Endothelial cell of umbilical vein (primary cell): ENCODE measurements around the gene TSFM. TPM values are rescaled to one million over a fixed set of nuclear protein-coding genes. Genes with fewer than 3 reads are reported as not detected.

Source experiments
- BruUV-seq: library from RNA; stranded (reverse); fragments of 400-500 nt; replicated peaks from 2 replicates; lab custom pipeline; 2021; lab: Mats Ljungman, UMichigan
- CTCF ChIA-PET: fragments of 300-600, 350-600 bp; sonication (Branson Sonifier 250); formaldehyde crosslinking; loops from one replicate; lab custom pipeline; 2021; ENCODE audit warnings: antibody characterized with exemption, inconsistent platforms; lab: Charles Lee
- POLR2A ChIA-PET: fragments of 300-600, 350-600 bp; sonication (Branson Sonifier 250); formaldehyde crosslinking; loops from one replicate; lab custom pipeline; 2021; ENCODE audit warnings: antibody characterized with exemption, inconsistent platforms; lab: Charles Lee
- DNase-seq: peaks from one replicate; pipeline ENCODE4 v3.0.0-alpha.2; 2011; ENCODE audit warnings: low read depth, low spot score
- FAIRE-seq: peaks from 2 replicates; lab custom pipeline; 2011; peaks lifted over from hg19 to GRCh38; lab: Jason Lieb, UNC
- H2AFZ ChIP-seq: 2 replicates; pipeline ENCODE4 v1.6.0; 2012; ENCODE audit warnings: low read depth, low read length, control low read depth, inconsistent platforms
- H3K27ac ChIP-seq: 2 replicates; pipeline ENCODE4 v1.5.1; 2011; ENCODE audit warnings: low read depth, mild to moderate bottlenecking, control low read depth, low read length, moderate library complexity; ENCODE audit not compliant: insufficient read depth
- H3K27me3 ChIP-seq, 2 experiments: 2 replicates each; pipeline versions ENCODE4 v1.6.0 to v1.6.1; 2011; ENCODE audit warnings: low read length in 2 of 2, mixed read lengths in 1 of 2; ENCODE audit not compliant: control insufficient read depth in 2 of 2, insufficient read depth in 2 of 2
- H3K36me3 ChIP-seq, 2 experiments: 2 replicates in 1 of 2; 3 replicates in 1 of 2; pipeline ENCODE4 v1.5.1; 2011; ENCODE audit warnings: low read length in 2 of 2, mild to moderate bottlenecking in 1 of 2, moderate library complexity in 1 of 2; ENCODE audit not compliant: control insufficient read depth in 2 of 2, insufficient read depth in 2 of 2; ENCODE audit errors: extremely low read depth in 1 of 2
- H3K4me1 ChIP-seq: 3 replicates; pipeline ENCODE4 v1.5.1; 2011; ENCODE audit warnings: mild to moderate bottlenecking, low read length; ENCODE audit not compliant: control insufficient read depth, insufficient read depth; ENCODE audit errors: extremely low read depth
- H3K4me2 ChIP-seq: 2 replicates; pipeline ENCODE4 v1.6.1; 2011; ENCODE audit warnings: low read length, control low read depth, mixed read lengths; ENCODE audit not compliant: insufficient read depth
- H3K4me3 ChIP-seq, 3 experiments: fragments of 200-600 bp in 1 of 3; sonication (generic), shearing (Covaris generic) in 1 of 3; replicated peaks in 1 of 3; 2 replicates each; pipeline ENCODE4 v1.5.1; 2011 to 2016; ENCODE audit warnings: control low read depth in 3 of 3, low read length in 3 of 3, mild to moderate bottlenecking in 2 of 3, inconsistent platforms in 1 of 3, low read depth in 1 of 3, moderate library complexity in 1 of 3; ENCODE audit not compliant: insufficient read depth in 1 of 3
- H3K79me2 ChIP-seq: 2 replicates; pipeline ENCODE4 v1.6.0; 2012; ENCODE audit warnings: low read length, inconsistent platforms; ENCODE audit not compliant: control insufficient read depth, insufficient read depth
- H3K9ac ChIP-seq: replicated peaks from 2 replicates; pipeline ENCODE3; 2011; ENCODE audit warnings: low read length, control low read depth; ENCODE audit not compliant: insufficient read depth; ENCODE audit errors: extremely low read depth
- H3K9me1 ChIP-seq: replicated peaks from 3 replicates; pipeline ENCODE4 v1.6.0; 2011; ENCODE audit warnings: mild to moderate bottlenecking, low read length; ENCODE audit not compliant: control insufficient read depth, insufficient read depth; ENCODE audit errors: extremely low read depth
- H3K9me3 ChIP-seq: replicated peaks from 2 replicates; pipeline ENCODE4 v1.5.1; 2012; ENCODE audit warnings: low read length, inconsistent platforms; ENCODE audit not compliant: control insufficient read depth, insufficient read depth
- H4K20me1 ChIP-seq: replicated peaks from 2 replicates; pipeline ENCODE3; 2011; ENCODE audit warnings: mild to moderate bottlenecking, low read length; ENCODE audit not compliant: control insufficient read depth, insufficient read depth; ENCODE audit errors: extremely low read depth
- EZH2 ChIP-seq: IDR thresholded peaks from 2 replicates; pipeline ENCODE4 v1.6.1; 2012; ENCODE audit warnings: borderline replicate concordance, low read depth, mild to moderate bottlenecking, moderate library complexity, low read length, inconsistent platforms; ENCODE audit not compliant: severe bottlenecking
- FOS ChIP-seq: IDR thresholded peaks from 2 replicates; pipeline ENCODE4 v1.6.1; 2011; ENCODE audit warnings: mild to moderate bottlenecking, low read length, moderate library complexity, borderline replicate concordance; ENCODE audit not compliant: insufficient read depth
- GATA2 ChIP-seq: IDR thresholded peaks from 2 replicates; pipeline ENCODE4 v1.7.0; 2011; ENCODE audit warnings: low read depth, mild to moderate bottlenecking, moderate library complexity, mixed read lengths, low read length; ENCODE audit not compliant: insufficient read length, insufficient read depth
- JUN ChIP-seq: IDR thresholded peaks from 2 replicates; pipeline ENCODE4 v1.6.1; 2011; ENCODE audit warnings: borderline replicate concordance, low read depth; ENCODE audit not compliant: insufficient read length, insufficient read depth
- MYC ChIP-seq: IDR thresholded peaks from one replicate; pipeline ENCODE4 v1.6.1; 2011; ENCODE audit warnings: mild to moderate bottlenecking, low read depth, low read length
- POLR2A ChIP-seq: IDR thresholded peaks from 2 replicates; pipeline ENCODE4 v1.6.1; 2012; ENCODE audit warnings: low read depth, mild to moderate bottlenecking, control low read depth, low read length
- POLR2AphosphoS5 ChIP-seq: IDR thresholded peaks from 2 replicates; pipeline ENCODE4 v1.6.1; 2012; ENCODE audit warnings: low read depth, mild to moderate bottlenecking, control low read depth, low read length, moderate library complexity; ENCODE audit not compliant: insufficient read depth
- dilution Hi-C: fragments of 300-500 bp; cut with MboI; formaldehyde crosslinking; loops from one replicate; pipeline ENCODE4 v1.15.0; 2019; ENCODE audit warnings: low sequenced_read_pairs; ENCODE audit not compliant: extremely low pct_ligation_motif_present
- intact Hi-C: fragments of 100-400 bp; cut with micrococcal nuclease; formaldehyde crosslinking; loops from one replicate; pipeline ENCODE4 v1.10.0; 2022
- polyA plus RNA-seq, 4 experiments: library from polyadenylated mRNA; depleted of rRNA in 3 of 4; stranded (reverse) in 3 of 4; unstranded in 1 of 4; fragments of >200 nt; gene quantifications; 2 replicates each; pipeline versions ENCODE4 v1.2.1 to v1.2.3, GENCODE V29; 2011 to 2012; ENCODE audit warnings: missing spikeins in 1 of 4
- total RNA-seq: library from RNA; stranded (reverse); gene quantifications from 2 replicates; pipeline ENCODE4 v1.2.3, GENCODE V29; 2021
- TF ChIP-seq, protein P1 (sequence below): IDR thresholded peaks from 2 replicates; pipeline ENCODE4 v1.6.1; 2011; ENCODE audit not compliant: insufficient read depth, insufficient read length
- TF ChIP-seq, protein P2 (sequence below), 2 donors: IDR thresholded peaks; 1 replicate in 1 of 2; 2 replicates in 1 of 2; pipeline ENCODE4 v1.5.1; 2011; ENCODE audit warnings: low read length in 2 of 2, mild to moderate bottlenecking in 2 of 2, moderate library complexity in 2 of 2, control low read depth in 1 of 2, inconsistent platforms in 1 of 2, low read depth in 1 of 2; ENCODE audit not compliant: insufficient read depth in 1 of 2; ENCODE audit errors: extremely low read depth in 1 of 2

The TSFM gene
- total and polyA plus RNA-seq, 2 donors (not counting 3 experiments of a cell fraction or from before 2014, with no cell fraction given), result 16.5 to 41.8 TPM

DNA sequence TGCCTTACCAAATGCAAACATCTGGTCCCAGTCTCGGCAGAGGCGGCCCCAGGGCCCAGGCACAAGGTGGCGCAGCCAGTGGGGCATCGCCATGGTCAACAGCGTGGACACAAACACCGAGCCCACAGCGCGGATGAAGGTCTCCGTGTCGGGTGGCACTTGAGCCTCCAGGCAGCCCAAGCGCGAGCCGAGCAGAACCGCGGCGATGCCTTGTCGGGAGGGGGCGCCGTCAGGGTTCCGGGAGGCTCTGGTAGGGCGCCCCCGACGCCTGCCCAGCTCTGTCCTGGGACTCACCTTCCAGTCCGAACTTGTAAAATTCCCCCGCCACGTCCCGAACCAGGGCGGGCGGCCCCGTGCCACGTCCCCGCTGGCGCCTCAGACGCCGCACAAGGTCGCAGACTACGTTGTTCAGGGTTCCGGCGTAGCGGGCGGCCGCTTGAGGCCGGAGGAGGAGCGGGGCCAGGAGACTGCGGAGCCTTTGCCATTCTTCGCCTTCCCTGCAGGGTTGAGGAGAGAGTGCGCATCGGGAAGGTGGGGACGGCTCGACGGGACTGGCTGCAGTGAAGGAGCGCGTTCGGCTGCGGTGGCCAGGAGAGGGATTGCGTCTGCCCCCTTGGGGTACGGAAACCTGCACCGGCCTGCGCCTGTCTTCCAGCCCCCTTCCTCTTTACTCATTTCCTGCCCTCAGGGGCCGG, 17.4 kb upstream of the TSFM start:
- DNase-seq (peak; percentile 44), FAIRE-seq (peak; percentile 55)
- TF ChIP-seq, protein P1, sequence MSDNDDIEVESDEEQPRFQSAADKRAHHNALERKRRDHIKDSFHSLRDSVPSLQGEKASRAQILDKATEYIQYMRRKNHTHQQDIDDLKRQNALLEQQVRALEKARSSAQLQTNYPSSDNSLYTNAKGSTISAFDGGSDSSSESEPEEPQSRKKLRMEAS, result no peak
- TF ChIP-seq EZH2 (peak; percentile 90), MYC (no peak), FOS (no peak), POLR2AphosphoS5 (peak; percentile 19), POLR2A (no peak), JUN (no peak), GATA2 (no peak)
- TF ChIP-seq, protein P2, sequence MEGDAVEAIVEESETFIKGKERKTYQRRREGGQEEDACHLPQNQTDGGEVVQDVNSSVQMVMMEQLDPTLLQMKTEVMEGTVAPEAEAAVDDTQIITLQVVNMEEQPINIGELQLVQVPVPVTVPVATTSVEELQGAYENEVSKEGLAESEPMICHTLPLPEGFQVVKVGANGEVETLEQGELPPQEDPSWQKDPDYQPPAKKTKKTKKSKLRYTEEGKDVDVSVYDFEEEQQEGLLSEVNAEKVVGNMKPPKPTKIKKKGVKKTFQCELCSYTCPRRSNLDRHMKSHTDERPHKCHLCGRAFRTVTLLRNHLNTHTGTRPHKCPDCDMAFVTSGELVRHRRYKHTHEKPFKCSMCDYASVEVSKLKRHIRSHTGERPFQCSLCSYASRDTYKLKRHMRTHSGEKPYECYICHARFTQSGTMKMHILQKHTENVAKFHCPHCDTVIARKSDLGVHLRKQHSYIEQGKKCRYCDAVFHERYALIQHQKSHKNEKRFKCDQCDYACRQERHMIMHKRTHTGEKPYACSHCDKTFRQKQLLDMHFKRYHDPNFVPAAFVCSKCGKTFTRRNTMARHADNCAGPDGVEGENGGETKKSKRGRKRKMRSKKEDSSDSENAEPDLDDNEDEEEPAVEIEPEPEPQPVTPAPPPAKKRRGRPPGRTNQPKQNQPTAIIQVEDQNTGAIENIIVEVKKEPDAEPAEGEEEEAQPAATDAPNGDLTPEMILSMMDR (IDR thresholded peaks at IDR 0.05; ENCODE audit: extremely low read depth in 1 of 2, insufficient read depth in 1 of 2, low read depth in 1 of 2, low read length in 2 of 2), result peak; percentile 34 to 57
- no peak overlapping the region for H3K9ac ChIP-seq
- intact Hi-C loops (no loop called here), dilution Hi-C loops (no loop called here)
- CTCF ChIA-PET, result interaction anchor here (0.7 to 4.6 kb wide), 3 partner anchors 9 to 18 kb away, joined by 3 to 48 read pairs (median 3); partner anchors contain the start of genes CDK4, MARCHF9 and TSFM
- peak overlapping the region; percentile 30 for H2AFZ ChIP-seq
- H3K4me1 ChIP-seq, result peaks cover 17% of the 10 kb centered on the region
- BruUV-seq, result no TSS peak
- H3K36me3 ChIP-seq, result peaks cover 0 to 2% of the 10 kb centered on the region in 2 experiments
- POLR2A ChIA-PET, result no interaction called here
- no peak overlapping the region for H3K27ac ChIP-seq
- no peaks in the 10 kb centered on the region for H4K20me1 ChIP-seq
- peaks cover 35 to 38% of the 10 kb centered on the region in 2 experiments for H3K27me3 ChIP-seq
- H3K9me3 ChIP-seq, result no peaks in the 10 kb centered on the region
- no peaks in the 10 kb centered on the region for H3K9me1 ChIP-seq
- H3K79me2 ChIP-seq, result no peaks in the 10 kb centered on the region
- H3K4me2 ChIP-seq, result peak overlapping the region; percentile 60
- peak overlapping the region in 1 of 3 experiments; percentile 23 for H3K4me3 ChIP-seq
